ENCODE results near the gene NUP133. TPM values are rescaled to one million over a fixed set of nuclear protein-coding genes. Genes with fewer than 3 reads are reported as not detected.

NUP133 gene
- total and polyA plus RNA-seq, 2 of the 4 experiments (the other 2 are of a cell fraction): 13.4 to 30.5 TPM

DNA sequence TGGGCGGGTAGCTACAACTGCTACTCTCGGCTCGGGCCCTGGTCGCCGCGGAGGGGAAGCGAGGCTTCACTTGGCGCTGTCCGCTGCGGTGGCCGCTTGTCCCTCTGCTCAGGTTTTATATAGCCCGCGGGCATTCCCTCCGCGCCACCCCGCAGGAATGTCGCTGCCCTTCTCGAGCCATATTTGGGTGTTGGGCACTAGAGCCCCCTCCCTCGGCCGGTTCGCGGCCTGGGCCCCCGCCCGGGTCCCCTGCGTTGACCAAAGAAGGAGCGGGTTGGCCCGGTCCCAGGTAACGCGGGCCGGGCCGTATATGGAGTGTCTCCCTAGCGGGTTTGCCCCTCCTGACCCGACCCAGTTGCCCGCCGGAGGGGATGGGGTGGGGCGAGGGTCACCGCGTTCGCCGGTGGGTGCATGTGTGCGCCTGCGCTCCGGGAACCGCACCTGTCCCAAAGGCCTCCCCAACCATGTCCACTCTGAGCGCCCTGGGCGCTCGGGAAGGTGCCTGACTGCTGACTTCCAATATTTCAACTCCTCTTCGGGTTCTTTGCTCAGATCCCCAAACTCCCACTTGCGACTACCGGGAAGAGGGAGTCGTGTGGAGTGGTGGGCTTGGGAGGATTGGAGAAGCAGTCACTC is 74.0 kb downstream of the NUP133 start, which contains the start of gene ACTA1:
Gene ACTA1, minus strand, starts transcription at position 90 of the 636 bp plus-strand sequence. CDS start 979 bp downstream, outside the sequence.
- ATAC-seq (ENCODE audit: low read depth): no peak
- Histone ChIP-seq H3K4me1 (ENCODE audit: control insufficient read depth, insufficient read depth, low read length) (no peaks in the 10 kb centered on the region; the same call in 1 of the 2 replicates), H3K14ac (replicated peaks; ENCODE audit: low read depth, low read length) (no peak within 1 kb of the TSS), H4K5ac (ENCODE audit: low read depth, low read length) (no peak within 1 kb of the TSS), H3K79me1 (ENCODE audit: low read depth in 1 of 2, low read length in 2 of 2) (no peaks in the 10 kb centered on the region), H2BK15ac (ENCODE audit: low read depth, low read length) (no peak within 1 kb of the TSS), H3K9ac (ENCODE audit: low read depth, low read length) (no peak within 1 kb of the TSS), H3K18ac (ENCODE audit: low read depth, low read length) (no peak within 1 kb of the TSS), H3K9me3 (ENCODE audit: control insufficient read depth, insufficient read depth, low read length) (peaks cover 8% of the 10 kb centered on the region), H2BK120ac (ENCODE audit: low read depth, low read length) (no peak within 1 kb of the TSS), H3K27ac (ENCODE audit: insufficient read depth, low read length) (no peak within 1 kb of the TSS), H2AFZ (replicated peaks; ENCODE audit: low read length, poor library complexity) (peak within 1 kb of the TSS; percentile 23), H4K20me1 (ENCODE audit: insufficient read depth, low read length) (no peaks in the 10 kb centered on the region; the same call in 1 of the 2 replicates), H3K4ac (ENCODE audit: low read depth, low read length) (no peak within 1 kb of the TSS), H4K91ac (ENCODE audit: insufficient read depth, low read depth, low read length) (no peak within 1 kb of the TSS), H2BK20ac (ENCODE audit: low read depth, low read length) (no peak within 1 kb of the TSS), H3K4me2 (ENCODE audit: low read depth, low read length) (no peak within 1 kb of the TSS; the same call in 1 of the 2 replicates), H3K9me1 (ENCODE audit: insufficient read depth, low read length) (no peaks in the 10 kb centered on the region), H3K4me3 (ENCODE audit: insufficient read depth, low read depth, low read length) (no peak within 1 kb of the TSS), H2AK5ac (ENCODE audit: low read depth, low read length) (no peak within 1 kb of the TSS), H3K23ac (ENCODE audit: low read depth, low read length) (no peak within 1 kb of the TSS; the same call in 1 of the 2 replicates), H3K27me3 (ENCODE audit: control insufficient read depth, insufficient read depth, low read length) (peaks cover 50% of the 10 kb centered on the region), H4K8ac (ENCODE audit: low read depth in 2 of 2, low read length in 2 of 2) (no peak within 1 kb of the TSS), H3K36me3 (ENCODE audit: control insufficient read depth, insufficient read depth, low read length) (no peaks in the 10 kb centered on the region; the same call in none of the 2 replicates), H2AK9ac (replicated peaks; ENCODE audit: low read depth, low read length, poor library complexity) (no peak within 1 kb of the TSS), H3K56ac (ENCODE audit: extremely low read depth, insufficient read depth, low read length) (no peak within 1 kb of the TSS), H2BK5ac (ENCODE audit: low read depth, low read length, poor library complexity, severe bottlenecking) (no peak within 1 kb of the TSS)
- 2% methylated on average over 8 of the region's 51 CpGs; no CpG with 5 or more reads in 1 of the 2 experiments for WGBS, 2 experiments (ENCODE audit: extremely low coverage in 2 of 2, insufficient read length in 1 of 2)
- dilution Hi-C loops (cut with HindIII; ENCODE audit: low sequenced_read_pairs, unreplicated experiment) (no loop called here), in situ Hi-C loops (cut with MboI; ENCODE audit: low sequenced_read_pairs) (no loop called here), intact Hi-C loops (cut with micrococcal nuclease) (no loop called here)
- no peak for DNase-seq
- ChIA-PET CTCF (no interaction called here), POLR2A (ENCODE audit: unreplicated experiment) (no interaction called here)
- no TSS peak for BruUV-seq (replicated peaks)
- TF ChIP-seq NFE2L2 (IDR thresholded peaks at IDR 0.05; ENCODE audit: low read depth, low read length) (no peak), POLR2A (IDR thresholded peaks at IDR 0.05; ENCODE audit: low read depth, low read length) (no peak), RFX5 (IDR thresholded peaks at IDR 0.05; ENCODE audit: low read depth, low read length) (no peak), RCOR1 (IDR thresholded peaks at IDR 0.05; ENCODE audit: insufficient replicate concordance, low read length) (no peak), FOS (IDR thresholded peaks at IDR 0.05; ENCODE audit: low read depth, low read length) (no peak), MAZ (IDR thresholded peaks at IDR 0.05; ENCODE audit: borderline replicate concordance, low read depth, low read length) (no peak), CHD1 (IDR thresholded peaks at IDR 0.05; ENCODE audit: low read depth, low read length) (no peak), BHLHE40 (IDR thresholded peaks at IDR 0.05; ENCODE audit: low read depth, low read length) (no peak), MXI1 (IDR thresholded peaks at IDR 0.05; ENCODE audit: borderline replicate concordance, low read depth, low read length) (no peak), RAD21 (IDR thresholded peaks at IDR 0.05; ENCODE audit: low read length) (no peak), SMC3 (IDR thresholded peaks at IDR 0.05; ENCODE audit: low read depth, low read length) (no peak)
- TF ChIP-seq, protein P1, sequence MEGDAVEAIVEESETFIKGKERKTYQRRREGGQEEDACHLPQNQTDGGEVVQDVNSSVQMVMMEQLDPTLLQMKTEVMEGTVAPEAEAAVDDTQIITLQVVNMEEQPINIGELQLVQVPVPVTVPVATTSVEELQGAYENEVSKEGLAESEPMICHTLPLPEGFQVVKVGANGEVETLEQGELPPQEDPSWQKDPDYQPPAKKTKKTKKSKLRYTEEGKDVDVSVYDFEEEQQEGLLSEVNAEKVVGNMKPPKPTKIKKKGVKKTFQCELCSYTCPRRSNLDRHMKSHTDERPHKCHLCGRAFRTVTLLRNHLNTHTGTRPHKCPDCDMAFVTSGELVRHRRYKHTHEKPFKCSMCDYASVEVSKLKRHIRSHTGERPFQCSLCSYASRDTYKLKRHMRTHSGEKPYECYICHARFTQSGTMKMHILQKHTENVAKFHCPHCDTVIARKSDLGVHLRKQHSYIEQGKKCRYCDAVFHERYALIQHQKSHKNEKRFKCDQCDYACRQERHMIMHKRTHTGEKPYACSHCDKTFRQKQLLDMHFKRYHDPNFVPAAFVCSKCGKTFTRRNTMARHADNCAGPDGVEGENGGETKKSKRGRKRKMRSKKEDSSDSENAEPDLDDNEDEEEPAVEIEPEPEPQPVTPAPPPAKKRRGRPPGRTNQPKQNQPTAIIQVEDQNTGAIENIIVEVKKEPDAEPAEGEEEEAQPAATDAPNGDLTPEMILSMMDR (conservative IDR thresholded peaks at IDR 0.05; ENCODE audit: low read depth, low read length): no peak
- TF ChIP-seq, protein P2, sequence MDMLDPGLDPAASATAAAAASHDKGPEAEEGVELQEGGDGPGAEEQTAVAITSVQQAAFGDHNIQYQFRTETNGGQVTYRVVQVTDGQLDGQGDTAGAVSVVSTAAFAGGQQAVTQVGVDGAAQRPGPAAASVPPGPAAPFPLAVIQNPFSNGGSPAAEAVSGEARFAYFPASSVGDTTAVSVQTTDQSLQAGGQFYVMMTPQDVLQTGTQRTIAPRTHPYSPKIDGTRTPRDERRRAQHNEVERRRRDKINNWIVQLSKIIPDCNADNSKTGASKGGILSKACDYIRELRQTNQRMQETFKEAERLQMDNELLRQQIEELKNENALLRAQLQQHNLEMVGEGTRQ (IDR thresholded peaks at IDR 0.05; ENCODE audit: low read depth, low read length): no peak
- TF ChIP-seq, protein P3, sequence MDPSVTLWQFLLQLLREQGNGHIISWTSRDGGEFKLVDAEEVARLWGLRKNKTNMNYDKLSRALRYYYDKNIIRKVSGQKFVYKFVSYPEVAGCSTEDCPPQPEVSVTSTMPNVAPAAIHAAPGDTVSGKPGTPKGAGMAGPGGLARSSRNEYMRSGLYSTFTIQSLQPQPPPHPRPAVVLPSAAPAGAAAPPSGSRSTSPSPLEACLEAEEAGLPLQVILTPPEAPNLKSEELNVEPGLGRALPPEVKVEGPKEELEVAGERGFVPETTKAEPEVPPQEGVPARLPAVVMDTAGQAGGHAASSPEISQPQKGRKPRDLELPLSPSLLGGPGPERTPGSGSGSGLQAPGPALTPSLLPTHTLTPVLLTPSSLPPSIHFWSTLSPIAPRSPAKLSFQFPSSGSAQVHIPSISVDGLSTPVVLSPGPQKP (IDR thresholded peaks at IDR 0.05; ENCODE audit: borderline replicate concordance, low read depth, low read length): no peak
